Measurements from ENCODE around the gene NHERF2. TPM values are rescaled to one million over a fixed set of nuclear protein-coding genes. Genes with fewer than 3 reads are reported as not detected.

The NHERF2 gene
- total RNA-seq, 2 experiments from 2014 or later: 1.9 to 2.7 TPM

GRCh38 chr16:2036200-2036966 is 9.7 kb downstream of the NHERF2 start:
- ChIA-PET CTCF (interaction anchor here (0.6 kb wide), 1 partner anchor 789 kb away, joined by 3 read pairs; no protein-coding TSS in a partner anchor), POLR2A (no interaction called here)
- no peaks in the 10 kb centered on the region for H3K27me3 Mint-ChIP-seq
- H3K27ac Mint-ChIP-seq: no peak overlapping the region
- H3K9me3 Mint-ChIP-seq (ENCODE audit: low read depth): no peaks in the 10 kb centered on the region
- ATAC-seq: no peak
- intact Hi-C loops (cut with DNase I, micrococcal nuclease): no loop called here
- no peaks in the 10 kb centered on the region for H3K36me3 Mint-ChIP-seq (ENCODE audit: low read depth)
- H3K4me3 Mint-ChIP-seq: no peak overlapping the region
- no peak for DNase-seq
- H3K4me1 Mint-ChIP-seq: no peaks in the 10 kb centered on the region

GRCh38 chr16:2037115-2037514 is 10.4 kb downstream of the NHERF2 start:
- Mint-ChIP-seq H3K27me3 (no peaks in the 10 kb centered on the region), H3K4me1 (no peaks in the 10 kb centered on the region), H3K36me3 (ENCODE audit: low read depth) (no peaks in the 10 kb centered on the region), H3K27ac (no peak overlapping the region), H3K9me3 (ENCODE audit: low read depth) (no peaks in the 10 kb centered on the region), H3K4me3 (no peak overlapping the region)
- intact Hi-C loops (cut with DNase I, micrococcal nuclease): no loop called here
- ChIA-PET CTCF (no interaction called here), POLR2A (no interaction called here)
- no peak for ATAC-seq
- no peak for DNase-seq

GRCh38 chr16:2037647-2038381 is 11.1 kb downstream of the NHERF2 start:
- Mint-ChIP-seq H3K36me3 (ENCODE audit: low read depth) (no peaks in the 10 kb centered on the region), H3K27ac (no peak overlapping the region), H3K4me3 (no peak overlapping the region), H3K27me3 (no peaks in the 10 kb centered on the region), H3K4me1 (no peaks in the 10 kb centered on the region), H3K9me3 (ENCODE audit: low read depth) (no peaks in the 10 kb centered on the region)
- ChIA-PET POLR2A (no interaction called here), CTCF (no interaction called here)
- ATAC-seq: no peak
- DNase-seq: no peak
- intact Hi-C loops (cut with DNase I, micrococcal nuclease): no loop called here

- H3K9me3 Mint-ChIP-seq (ENCODE audit: low read depth): no peaks in the 10 kb centered on the region
- CTCF ChIA-PET: no interaction called here
- no peak overlapping the region for H3K27ac Mint-ChIP-seq
Observed at GRCh38 chr16:2038382-2039231, 11.9 kb downstream of the NHERF2 start.

GRCh38 chr16:2039274-2040031 is 12.8 kb downstream of the NHERF2 start:
- DNase-seq (no peak), ATAC-seq (no peak)
- intact Hi-C loops (cut with DNase I, micrococcal nuclease): no loop called here
- no peak overlapping the region for H3K27ac Mint-ChIP-seq
- ChIA-PET POLR2A (no interaction called here), CTCF (interaction anchor here (0.6 to 0.7 kb wide), 2 partner anchors 12 to 554 kb away, joined by 3 read pairs; no protein-coding TSS in a partner anchor)
- H3K36me3 Mint-ChIP-seq (ENCODE audit: low read depth): no peaks in the 10 kb centered on the region
- no peaks in the 10 kb centered on the region for H3K27me3 Mint-ChIP-seq
- H3K9me3 Mint-ChIP-seq (ENCODE audit: low read depth): no peaks in the 10 kb centered on the region
- no peaks in the 10 kb centered on the region for H3K4me1 Mint-ChIP-seq
- H3K4me3 Mint-ChIP-seq: no peak overlapping the region

More at GRCh38 chr16:2038382-2039231, 11.9 kb downstream of the NHERF2 start:
- H3K36me3 Mint-ChIP-seq (ENCODE audit: low read depth): no peaks in the 10 kb centered on the region
- POLR2A ChIA-PET: no interaction called here
- peak; percentile 16 for ATAC-seq
- no peaks in the 10 kb centered on the region for H3K27me3 Mint-ChIP-seq
- DNase-seq: no peak
- H3K4me1 Mint-ChIP-seq: no peaks in the 10 kb centered on the region
- no peak overlapping the region for H3K4me3 Mint-ChIP-seq
- intact Hi-C loops (cut with DNase I, micrococcal nuclease): no loop called here

- ChIA-PET CTCF (no interaction called here), POLR2A (interaction anchor here (0.6 kb wide), 1 partner anchor 28 kb away, joined by 3 read pairs; no protein-coding TSS in a partner anchor)
Observed at GRCh38 chr16:2040041-2040786, 13.5 kb downstream of the NHERF2 start.

GRCh38 chr16:2040787-2041522 is 14.3 kb downstream of the NHERF2 start:
- Mint-ChIP-seq H3K36me3 (ENCODE audit: low read depth) (no peaks in the 10 kb centered on the region), H3K4me3 (no peak overlapping the region), H3K9me3 (ENCODE audit: low read depth) (no peaks in the 10 kb centered on the region), H3K4me1 (no peaks in the 10 kb centered on the region), H3K27ac (no peak overlapping the region), H3K27me3 (no peaks in the 10 kb centered on the region)
- intact Hi-C loops (cut with DNase I, micrococcal nuclease): no loop called here
- POLR2A ChIA-PET: interaction anchor here (0.6 kb wide), 1 partner anchor 27 kb away, joined by 3 read pairs; no protein-coding TSS in a partner anchor
- CTCF ChIA-PET: interaction anchor here (0.6 kb wide), 2 partner anchors 107 to 475 kb away, joined by 3 read pairs; no protein-coding TSS in a partner anchor
- DNase-seq (no peak), ATAC-seq (no peak)

More at GRCh38 chr16:2040041-2040786, 13.5 kb downstream of the NHERF2 start:
- ATAC-seq: no peak
- Mint-ChIP-seq H3K4me3 (no peak overlapping the region), H3K27ac (no peak overlapping the region), H3K9me3 (ENCODE audit: low read depth) (no peaks in the 10 kb centered on the region), H3K4me1 (no peaks in the 10 kb centered on the region), H3K27me3 (no peaks in the 10 kb centered on the region), H3K36me3 (ENCODE audit: low read depth) (no peaks in the 10 kb centered on the region)
- intact Hi-C loops (cut with DNase I, micrococcal nuclease): no loop called here
- DNase-seq: no peak

- Mint-ChIP-seq H3K36me3 (ENCODE audit: low read depth) (peaks cover 1% of the 10 kb centered on the region), H3K4me1 (peaks cover 8% of the 10 kb centered on the region), H3K27me3 (no peaks in the 10 kb centered on the region), H3K9me3 (ENCODE audit: low read depth) (no peaks in the 10 kb centered on the region), H3K4me3 (no peak overlapping the region), H3K27ac (no peak overlapping the region)
- ChIA-PET CTCF (no interaction called here), POLR2A (no interaction called here)
- no peak for ATAC-seq
- intact Hi-C loops (cut with DNase I, micrococcal nuclease): no loop called here
- no peak for DNase-seq
Observed at GRCh38 chr16:2042171-2042985, 15.7 kb downstream of the NHERF2 start.

- ChIA-PET POLR2A (no interaction called here), CTCF (no interaction called here)
- Mint-ChIP-seq H3K4me3 (no peak overlapping the region), H3K9me3 (ENCODE audit: low read depth) (no peaks in the 10 kb centered on the region), H3K27ac (no peak overlapping the region), H3K4me1 (peaks cover 8% of the 10 kb centered on the region), H3K36me3 (ENCODE audit: low read depth) (peaks cover 1% of the 10 kb centered on the region), H3K27me3 (no peaks in the 10 kb centered on the region)
- ATAC-seq (no peak), DNase-seq (no peak)
- intact Hi-C loops (cut with DNase I, micrococcal nuclease): no loop called here
Observed at GRCh38 chr16:2042986-2043666, 16.4 kb downstream of the NHERF2 start.

Data from activated CD4-positive, alpha-beta T cell treated with anti-CD3 and anti-CD28 coated beads for 36 hours (primary cell).